Measurements from ENCODE around the gene SETBP1. TPM values are rescaled to one million over a fixed set of nuclear protein-coding genes. Genes with fewer than 3 reads are reported as not detected.
A peak's percentile ranks its signal among the peaks of the same experiment; 100 is the strongest.

SETBP1 gene
- total and polyA plus RNA-seq, 9 of the 15 experiments (the other 6 are each of a cell fraction or from before 2014, with no cell fraction given), result under 0.01 to 0.13 (median 0.04) TPM

DNA sequence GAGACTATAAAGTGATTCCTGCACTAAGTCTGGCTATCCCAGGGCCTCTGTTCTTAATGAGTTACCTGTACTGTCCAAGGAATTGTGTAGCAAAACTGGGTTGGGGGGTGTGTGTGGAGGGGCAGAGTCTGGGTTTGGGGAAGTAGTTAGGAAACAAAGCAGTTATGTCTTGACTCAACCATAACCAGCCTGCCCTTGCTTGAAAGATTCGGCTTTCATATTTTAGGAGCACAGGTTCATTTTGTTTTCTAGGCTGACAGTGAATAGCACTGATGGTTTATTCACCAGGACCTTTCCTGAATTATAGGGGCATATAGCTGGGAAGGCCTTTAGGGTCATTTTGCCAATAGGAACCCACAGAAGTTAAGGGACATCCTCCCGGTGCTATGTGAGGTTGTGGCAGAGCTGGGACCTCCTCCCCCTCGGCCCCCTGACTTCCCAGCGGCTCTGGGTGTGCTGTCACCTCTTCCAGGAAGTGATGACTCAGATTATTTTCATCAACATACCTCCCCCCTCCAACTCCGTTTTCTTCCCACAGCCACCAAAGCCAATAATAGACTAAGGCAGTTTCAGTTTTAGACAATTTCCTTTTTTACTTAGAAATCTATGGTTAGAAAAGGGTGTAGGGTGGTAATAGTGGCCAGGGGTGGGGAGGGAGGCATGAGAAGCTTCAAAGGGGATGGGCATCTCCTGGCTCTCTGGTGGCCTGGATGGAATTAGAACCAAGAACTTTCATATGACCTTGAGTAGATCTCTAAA is 44.8 kb downstream of the SETBP1 start (continued):
- TF ChIP-seq ZNF512 (tag; IDR thresholded peaks at IDR 0.05), result no peak
- no peak for TF ChIP-seq PCBP1 (IDR thresholded peaks at IDR 0.05; ENCODE audit: low read depth, low read length, poor library complexity, severe bottlenecking)
- peak; percentile 77 for TF ChIP-seq DPF2 (IDR thresholded peaks at IDR 0.05)
- peak; percentile 56; the same call in 1 of the 2 replicates for TF ChIP-seq SMARCA4 (IDR thresholded peaks at IDR 0.05)
- TF ChIP-seq GATA2 (CRISPR knock-in tag; IDR thresholded peaks at IDR 0.05), result no peak
- no peak for TF ChIP-seq STAG1 (CRISPR knock-in tag; IDR thresholded peaks at IDR 0.05; ENCODE audit: borderline replicate concordance)
- 0 out of 2 replicates have a peak, but pooled peaks have one; percentile 9 for TF ChIP-seq ETV1 (tag; conservative IDR thresholded peaks at IDR 0.05; ENCODE audit: low read depth)
- no peak for TF ChIP-seq ZNF436 (CRISPR knock-in tag; IDR thresholded peaks at IDR 0.05)
- no peak for TF ChIP-seq ARID2 (IDR thresholded peaks at IDR 0.05)
- TF ChIP-seq MAZ (CRISPR knock-in tag; conservative IDR thresholded peaks at IDR 0.05 in 1 of 2, IDR thresholded peaks at IDR 0.05 in 1 of 2), result 0 out of 4 replicates have a peak, but pooled peaks of 1 of the 2 experiments have one; percentile 39
- peak; percentile 64; the same call in 1 of the 2 replicates for TF ChIP-seq MAFF (IDR thresholded peaks at IDR 0.05; ENCODE audit: low read length)
- peak; percentile 65; the same call in 1 of the 2 replicates for TF ChIP-seq MAFK (IDR thresholded peaks at IDR 0.05; ENCODE audit: low read length)
- no peak for TF ChIP-seq PTBP1 (IDR thresholded peaks at IDR 0.05; ENCODE audit: low read depth, low read length)
- no peak for TF ChIP-seq HIVEP1 (CRISPR knock-in tag; IDR thresholded peaks at IDR 0.05)
- TF ChIP-seq MTA1 (IDR thresholded peaks at IDR 0.05; ENCODE audit: borderline replicate concordance), result no peak
- no peak for TF ChIP-seq FOXP4 (CRISPR knock-in tag; IDR thresholded peaks at IDR 0.05; ENCODE audit: borderline replicate concordance)
- no peak for TF ChIP-seq GTF2F1 (IDR thresholded peaks at IDR 0.05; ENCODE audit: low read depth, low read length)
- TF ChIP-seq NFE2 (IDR thresholded peaks at IDR 0.05; ENCODE audit: low read depth), result peak; percentile 28; the same call in 1 of the 2 replicates
- no peak for TF ChIP-seq TSC22D4 (tag; IDR thresholded peaks at IDR 0.05)
- TF ChIP-seq BRD9 (IDR thresholded peaks at IDR 0.05; ENCODE audit: low read depth, partially characterized antibody), result no peak
- peak; percentile 36; the same call in 1 of the 2 replicates for TF ChIP-seq LEF1 (IDR thresholded peaks at IDR 0.05)
- peak; percentile 82 to 89; a peak in 2 of 4 replicates for TF ChIP-seq ETV6 (IDR thresholded peaks at IDR 0.05; ENCODE audit: borderline replicate concordance in 1 of 2, low read depth in 2 of 2, low read length in 1 of 2)
- no peak for TF ChIP-seq ETV6 (CRISPR knock-in tag; IDR thresholded peaks at IDR 0.05; ENCODE audit: borderline replicate concordance)
- TF ChIP-seq C11orf30 (IDR thresholded peaks at IDR 0.05; ENCODE audit: low read depth), result peak; percentile 95
- TF ChIP-seq ARID1B (IDR thresholded peaks at IDR 0.05), result peak; percentile 65
- TF ChIP-seq VEZF1 (CRISPR knock-in tag; IDR thresholded peaks at IDR 0.05), result peak; percentile 69
